PC-3 (cell line): ENCODE measurements around the gene C1GALT1.

Experiments used
- EZH2 ChIP-seq: fragments of 300-600 bp; sonication (generic); IDR thresholded peaks from one replicate; pipeline ENCODE4 v1.6.1; 2017; ENCODE audit warnings: antibody characterized with exemption, mild to moderate bottlenecking, low read length; ENCODE audit not compliant: unreplicated experiment
- EZH2phosphoT487 ChIP-seq: fragments of 300-600 bp; sonication (generic); IDR thresholded peaks from 2 replicates; pipeline ENCODE4 v1.6.1; 2018; ENCODE audit warnings: mild to moderate bottlenecking, antibody characterized with exemption, low read length, borderline replicate concordance
- TF ChIP-seq, protein P1 (sequence below): fragments of 300-600 bp; sonication (generic); conservative IDR thresholded peaks from 2 replicates; pipeline ENCODE4 v1.5.1; 2017; ENCODE audit warnings: antibody characterized with exemption, low read depth, mild to moderate bottlenecking, low read length

DNA sequence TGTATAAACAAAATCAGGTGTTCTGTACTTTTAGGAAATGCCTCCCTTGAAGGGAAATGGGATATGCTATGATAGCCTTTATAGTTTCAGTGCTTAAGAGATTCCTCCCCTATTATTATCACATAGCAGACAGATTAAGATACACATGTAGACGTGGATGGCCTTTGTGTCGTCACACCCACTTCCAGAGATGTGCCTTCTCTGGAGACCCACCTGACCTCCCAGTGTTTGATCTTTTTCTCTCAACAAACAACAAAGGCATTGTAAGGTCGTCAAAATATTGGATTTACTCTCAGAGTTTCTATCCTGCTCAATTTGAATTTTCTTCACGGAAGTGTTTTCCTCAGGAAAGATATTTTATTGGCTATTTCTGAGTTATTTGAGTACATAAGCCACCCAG is 25.7 kb upstream of the C1GALT1 start:
- TF ChIP-seq, protein P1, sequence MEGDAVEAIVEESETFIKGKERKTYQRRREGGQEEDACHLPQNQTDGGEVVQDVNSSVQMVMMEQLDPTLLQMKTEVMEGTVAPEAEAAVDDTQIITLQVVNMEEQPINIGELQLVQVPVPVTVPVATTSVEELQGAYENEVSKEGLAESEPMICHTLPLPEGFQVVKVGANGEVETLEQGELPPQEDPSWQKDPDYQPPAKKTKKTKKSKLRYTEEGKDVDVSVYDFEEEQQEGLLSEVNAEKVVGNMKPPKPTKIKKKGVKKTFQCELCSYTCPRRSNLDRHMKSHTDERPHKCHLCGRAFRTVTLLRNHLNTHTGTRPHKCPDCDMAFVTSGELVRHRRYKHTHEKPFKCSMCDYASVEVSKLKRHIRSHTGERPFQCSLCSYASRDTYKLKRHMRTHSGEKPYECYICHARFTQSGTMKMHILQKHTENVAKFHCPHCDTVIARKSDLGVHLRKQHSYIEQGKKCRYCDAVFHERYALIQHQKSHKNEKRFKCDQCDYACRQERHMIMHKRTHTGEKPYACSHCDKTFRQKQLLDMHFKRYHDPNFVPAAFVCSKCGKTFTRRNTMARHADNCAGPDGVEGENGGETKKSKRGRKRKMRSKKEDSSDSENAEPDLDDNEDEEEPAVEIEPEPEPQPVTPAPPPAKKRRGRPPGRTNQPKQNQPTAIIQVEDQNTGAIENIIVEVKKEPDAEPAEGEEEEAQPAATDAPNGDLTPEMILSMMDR: no peak
- TF ChIP-seq EZH2 (no peak), EZH2phosphoT487 (no peak)
